ENCODE results near the gene KRT31.

The KRT31 gene

DNA sequence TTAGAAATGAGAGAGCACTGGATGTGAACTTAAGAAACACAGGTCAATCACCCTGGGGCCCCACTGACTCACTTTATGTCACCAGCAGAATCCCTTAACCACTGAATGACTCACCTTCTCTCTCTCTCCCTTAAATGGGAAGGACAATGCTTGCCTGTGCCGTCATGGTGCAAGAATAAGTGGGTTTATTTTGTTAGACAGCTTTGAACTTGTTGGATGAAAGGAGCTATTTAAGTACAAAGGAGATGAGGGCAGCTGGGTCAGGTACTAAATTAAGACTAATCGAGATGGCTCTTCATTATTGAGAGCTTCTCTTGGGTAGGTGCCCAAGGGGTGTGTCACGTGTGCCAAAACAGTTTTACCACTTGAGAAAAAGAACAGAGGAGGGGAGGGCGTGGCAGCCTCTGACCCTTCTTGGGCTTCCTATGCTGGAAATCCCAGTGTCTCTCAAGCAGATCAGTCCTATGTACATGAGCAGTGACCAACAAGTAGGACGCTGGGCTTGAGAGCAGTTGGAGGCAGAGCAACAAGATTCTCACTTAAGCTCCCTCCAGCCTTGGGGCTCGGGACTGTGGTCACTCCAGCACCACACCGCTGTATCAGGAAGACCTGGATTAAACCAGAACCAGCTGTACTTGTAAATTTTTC is 6.7 kb upstream of the KRT31 start:
- Histone ChIP-seq H3K27ac (ENCODE audit: extremely low read depth, low read depth, low read length) (no peak overlapping the region), H3K4me3 (ENCODE audit: low read depth, low read length) (no peak overlapping the region), H3K36me3 (ENCODE audit: control insufficient read depth in 2 of 2, insufficient read depth in 1 of 2, low read length in 2 of 2) (no peaks in the 10 kb centered on the region), H3K4me1 (ENCODE audit: control insufficient read depth, insufficient read depth, low read length) (peaks cover 12% of the 10 kb centered on the region), H3K9me3 (ENCODE audit: control insufficient read depth, insufficient read depth, low read depth, low read length) (no peaks in the 10 kb centered on the region)
- POLR2A ChIA-PET: interaction anchor here (1.2 to 1.6 kb wide), 3 partner anchors 57 to 284 kb away, joined by 3 to 6 read pairs (median 4); partner anchors contain the start of gene KRT19
- CTCF ChIA-PET: interaction anchor here (0.6 to 2.5 kb wide), 16 partner anchors 12 to 524 kb away, joined by 3 to 13 read pairs (median 4); no protein-coding TSS in a partner anchor
- TF ChIP-seq ZNF184 (tag by site-specific recombination; IDR thresholded peaks at IDR 0.05) (peak; percentile 74; the same call in 1 of the 2 replicates), HOXD13 (CRISPR knock-in tag; IDR thresholded peaks at IDR 0.05; ENCODE audit: borderline replicate concordance) (0 out of 2 replicates have a peak, but pooled peaks have one; percentile 66), ZNF621 (tag by site-specific recombination; IDR thresholded peaks at IDR 0.05) (0 out of 2 replicates have a peak, but pooled peaks have one; percentile 49), ZNF48 (tag by site-specific recombination; IDR thresholded peaks at IDR 0.05) (no peak), ZNF140 (tag by site-specific recombination; IDR thresholded peaks at IDR 0.05) (no peak), ZNF24 (tag by site-specific recombination; IDR thresholded peaks at IDR 0.05) (peak; percentile 88), ZNF792 (tag by site-specific recombination; IDR thresholded peaks at IDR 0.05) (no peak), SP2 (tag by site-specific recombination; IDR thresholded peaks at IDR 0.05) (peak; percentile 24; the same call in 1 of the 2 replicates), TCF7L2 (IDR thresholded peaks at IDR 0.05; ENCODE audit: borderline replicate concordance, low read depth, low read length) (peak; percentile 74), ZNF529 (tag by site-specific recombination; IDR thresholded peaks at IDR 0.05; ENCODE audit: insufficient replicate concordance) (peak; percentile 28), ZFP37 (tag by site-specific recombination; IDR thresholded peaks at IDR 0.05) (no peak; the same call in 1 of the 2 replicates), FEZF1 (tag by site-specific recombination; IDR thresholded peaks at IDR 0.05) (peak; percentile 67; the same call in 1 of the 2 replicates), TRIM28 (IDR thresholded peaks at IDR 0.05; ENCODE audit: borderline replicate concordance, low read length) (0 out of 2 replicates have a peak, but pooled peaks have one; percentile 0), ZNF391 (tag by site-specific recombination; IDR thresholded peaks at IDR 0.05; ENCODE audit: borderline replicate concordance, low read depth) (peak; percentile 85), SP3 (tag by site-specific recombination; IDR thresholded peaks at IDR 0.05) (peak; percentile 47; the same call in 1 of the 2 replicates), MEIS1 (CRISPR knock-in tag; IDR thresholded peaks at IDR 0.05; ENCODE audit: borderline replicate concordance) (no peak), ZSCAN23 (tag by site-specific recombination; IDR thresholded peaks at IDR 0.05) (peak; percentile 76; the same call in 1 of the 2 replicates), ZNF335 (tag by site-specific recombination; conservative IDR thresholded peaks at IDR 0.05) (peak; percentile 43)
- TF ChIP-seq, protein P1, sequence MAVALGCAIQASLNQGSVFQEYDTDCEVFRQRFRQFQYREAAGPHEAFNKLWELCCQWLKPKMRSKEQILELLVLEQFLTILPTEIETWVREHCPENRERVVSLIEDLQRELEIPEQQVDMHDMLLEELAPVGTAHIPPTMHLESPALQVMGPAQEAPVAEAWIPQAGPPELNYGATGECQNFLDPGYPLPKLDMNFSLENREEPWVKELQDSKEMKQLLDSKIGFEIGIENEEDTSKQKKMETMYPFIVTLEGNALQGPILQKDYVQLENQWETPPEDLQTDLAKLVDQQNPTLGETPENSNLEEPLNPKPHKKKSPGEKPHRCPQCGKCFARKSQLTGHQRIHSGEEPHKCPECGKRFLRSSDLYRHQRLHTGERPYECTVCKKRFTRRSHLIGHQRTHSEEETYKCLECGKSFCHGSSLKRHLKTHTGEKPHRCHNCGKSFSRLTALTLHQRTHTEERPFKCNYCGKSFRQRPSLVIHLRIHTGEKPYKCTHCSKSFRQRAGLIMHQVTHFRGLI (tag by site-specific recombination; IDR thresholded peaks at IDR 0.05): 0 out of 2 replicates have a peak, but pooled peaks have one; percentile 28
- TF ChIP-seq, protein P2, sequence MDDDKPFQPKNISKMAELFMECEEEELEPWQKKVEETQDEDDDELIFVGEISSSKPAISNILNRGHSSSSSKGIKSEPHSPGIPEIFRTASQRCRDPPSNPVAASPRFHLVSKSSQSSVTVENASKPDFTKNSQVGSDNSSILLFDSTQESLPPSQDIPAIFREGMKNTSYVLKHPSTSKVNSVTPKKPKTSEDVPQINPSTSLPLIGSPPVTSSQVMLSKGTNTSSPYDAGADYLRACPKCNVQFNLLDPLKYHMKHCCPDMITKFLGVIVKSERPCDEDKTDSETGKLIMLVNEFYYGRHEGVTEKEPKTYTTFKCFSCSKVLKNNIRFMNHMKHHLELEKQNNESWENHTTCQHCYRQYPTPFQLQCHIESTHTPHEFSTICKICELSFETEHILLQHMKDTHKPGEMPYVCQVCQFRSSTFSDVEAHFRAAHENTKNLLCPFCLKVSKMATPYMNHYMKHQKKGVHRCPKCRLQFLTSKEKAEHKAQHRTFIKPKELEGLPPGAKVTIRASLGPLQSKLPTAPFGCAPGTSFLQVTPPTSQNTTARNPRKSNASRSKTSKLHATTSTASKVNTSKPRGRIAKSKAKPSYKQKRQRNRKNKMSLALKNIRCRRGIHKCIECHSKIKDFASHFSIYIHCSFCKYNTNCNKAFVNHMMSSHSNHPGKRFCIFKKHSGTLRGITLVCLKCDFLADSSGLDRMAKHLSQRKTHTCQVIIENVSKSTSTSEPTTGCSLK (tag by site-specific recombination; IDR thresholded peaks at IDR 0.05): no peak
- TF ChIP-seq, protein P3, sequence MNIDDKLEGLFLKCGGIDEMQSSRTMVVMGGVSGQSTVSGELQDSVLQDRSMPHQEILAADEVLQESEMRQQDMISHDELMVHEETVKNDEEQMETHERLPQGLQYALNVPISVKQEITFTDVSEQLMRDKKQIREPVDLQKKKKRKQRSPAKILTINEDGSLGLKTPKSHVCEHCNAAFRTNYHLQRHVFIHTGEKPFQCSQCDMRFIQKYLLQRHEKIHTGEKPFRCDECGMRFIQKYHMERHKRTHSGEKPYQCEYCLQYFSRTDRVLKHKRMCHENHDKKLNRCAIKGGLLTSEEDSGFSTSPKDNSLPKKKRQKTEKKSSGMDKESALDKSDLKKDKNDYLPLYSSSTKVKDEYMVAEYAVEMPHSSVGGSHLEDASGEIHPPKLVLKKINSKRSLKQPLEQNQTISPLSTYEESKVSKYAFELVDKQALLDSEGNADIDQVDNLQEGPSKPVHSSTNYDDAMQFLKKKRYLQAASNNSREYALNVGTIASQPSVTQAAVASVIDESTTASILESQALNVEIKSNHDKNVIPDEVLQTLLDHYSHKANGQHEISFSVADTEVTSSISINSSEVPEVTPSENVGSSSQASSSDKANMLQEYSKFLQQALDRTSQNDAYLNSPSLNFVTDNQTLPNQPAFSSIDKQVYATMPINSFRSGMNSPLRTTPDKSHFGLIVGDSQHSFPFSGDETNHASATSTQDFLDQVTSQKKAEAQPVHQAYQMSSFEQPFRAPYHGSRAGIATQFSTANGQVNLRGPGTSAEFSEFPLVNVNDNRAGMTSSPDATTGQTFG (tag by site-specific recombination; IDR thresholded peaks at IDR 0.05; ENCODE audit: borderline replicate concordance): peak; percentile 78; the same call in 1 of the 2 replicates
- TF ChIP-seq, protein P4, sequence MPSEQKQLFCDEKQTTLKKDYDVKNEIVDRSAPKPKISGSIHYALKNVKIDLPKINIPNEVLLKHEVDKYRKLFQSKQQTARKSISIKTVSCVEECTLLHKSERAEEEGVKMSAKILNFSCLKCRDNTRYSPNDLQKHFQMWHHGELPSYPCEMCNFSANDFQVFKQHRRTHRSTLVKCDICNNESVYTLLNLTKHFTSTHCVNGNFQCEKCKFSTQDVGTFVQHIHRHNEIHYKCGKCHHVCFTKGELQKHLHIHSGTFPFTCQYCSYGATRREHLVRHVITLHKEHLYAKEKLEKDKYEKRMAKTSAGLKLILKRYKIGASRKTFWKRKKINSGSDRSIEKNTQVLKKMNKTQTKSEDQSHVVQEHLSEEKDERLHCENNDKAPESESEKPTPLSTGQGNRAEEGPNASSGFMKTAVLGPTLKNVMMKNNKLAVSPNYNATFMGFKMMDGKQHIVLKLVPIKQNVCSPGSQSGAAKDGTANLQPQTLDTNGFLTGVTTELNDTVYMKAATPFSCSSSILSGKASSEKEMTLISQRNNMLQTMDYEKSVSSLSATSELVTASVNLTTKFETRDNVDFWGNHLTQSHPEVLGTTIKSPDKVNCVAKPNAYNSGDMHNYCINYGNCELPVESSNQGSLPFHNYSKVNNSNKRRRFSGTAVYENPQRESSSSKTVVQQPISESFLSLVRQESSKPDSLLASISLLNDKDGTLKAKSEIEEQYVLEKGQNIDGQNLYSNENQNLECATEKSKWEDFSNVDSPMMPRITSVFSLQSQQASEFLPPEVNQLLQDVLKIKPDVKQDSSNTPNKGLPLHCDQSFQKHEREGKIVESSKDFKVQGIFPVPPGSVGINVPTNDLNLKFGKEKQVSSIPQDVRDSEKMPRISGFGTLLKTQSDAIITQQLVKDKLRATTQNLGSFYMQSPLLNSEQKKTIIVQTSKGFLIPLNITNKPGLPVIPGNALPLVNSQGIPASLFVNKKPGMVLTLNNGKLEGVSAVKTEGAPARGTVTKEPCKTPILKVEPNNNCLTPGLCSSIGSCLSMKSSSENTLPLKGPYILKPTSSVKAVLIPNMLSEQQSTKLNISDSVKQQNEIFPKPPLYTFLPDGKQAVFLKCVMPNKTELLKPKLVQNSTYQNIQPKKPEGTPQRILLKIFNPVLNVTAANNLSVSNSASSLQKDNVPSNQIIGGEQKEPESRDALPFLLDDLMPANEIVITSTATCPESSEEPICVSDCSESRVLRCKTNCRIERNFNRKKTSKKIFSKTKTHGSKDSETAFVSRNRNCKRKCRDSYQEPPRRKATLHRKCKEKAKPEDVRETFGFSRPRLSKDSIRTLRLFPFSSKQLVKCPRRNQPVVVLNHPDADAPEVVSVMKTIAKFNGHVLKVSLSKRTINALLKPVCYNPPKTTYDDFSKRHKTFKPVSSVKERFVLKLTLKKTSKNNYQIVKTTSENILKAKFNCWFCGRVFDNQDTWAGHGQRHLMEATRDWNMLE (tag by site-specific recombination; conservative IDR thresholded peaks at IDR 0.05; ENCODE audit: low read depth): peak; percentile 62
- TF ChIP-seq, protein P5, sequence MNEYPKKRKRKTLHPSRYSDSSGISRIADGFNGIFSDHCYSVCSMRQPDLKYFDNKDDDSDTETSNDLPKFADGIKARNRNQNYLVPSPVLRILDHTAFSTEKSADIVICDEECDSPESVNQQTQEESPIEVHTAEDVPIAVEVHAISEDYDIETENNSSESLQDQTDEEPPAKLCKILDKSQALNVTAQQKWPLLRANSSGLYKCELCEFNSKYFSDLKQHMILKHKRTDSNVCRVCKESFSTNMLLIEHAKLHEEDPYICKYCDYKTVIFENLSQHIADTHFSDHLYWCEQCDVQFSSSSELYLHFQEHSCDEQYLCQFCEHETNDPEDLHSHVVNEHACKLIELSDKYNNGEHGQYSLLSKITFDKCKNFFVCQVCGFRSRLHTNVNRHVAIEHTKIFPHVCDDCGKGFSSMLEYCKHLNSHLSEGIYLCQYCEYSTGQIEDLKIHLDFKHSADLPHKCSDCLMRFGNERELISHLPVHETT (tag by site-specific recombination; IDR thresholded peaks at IDR 0.05): peak; percentile 93

Data from HEK293 (cell line).